Ishikawa (cell line): ENCODE data around the gene TARDBP.

Experiments
- CEBPB ChIP-seq: IDR thresholded peaks from 2 replicates; pipeline ENCODE4 v1.6.1; 2012
- CREB1 ChIP-seq: IDR thresholded peaks from 2 replicates; pipeline ENCODE4 v1.6.1; 2012; ENCODE audit warnings: low read depth
- EGR1 ChIP-seq: IDR thresholded peaks from 2 replicates; pipeline ENCODE4 v1.6.1; 2012
- EP300 ChIP-seq: IDR thresholded peaks from 2 replicates; pipeline ENCODE4 v1.6.1; 2012; ENCODE audit warnings: borderline replicate concordance
- FOXM1 ChIP-seq: IDR thresholded peaks from 2 replicates; pipeline ENCODE4 v1.6.1; 2012; ENCODE audit warnings: low read depth, borderline replicate concordance
- MAX ChIP-seq: IDR thresholded peaks from 2 replicates; pipeline ENCODE4 v1.6.1; 2012
- RAD21 ChIP-seq: IDR thresholded peaks from 2 replicates; pipeline ENCODE4 v1.6.1; 2012; ENCODE audit warnings: low read depth
- TAF1 ChIP-seq: IDR thresholded peaks from 2 replicates; pipeline ENCODE4 v1.6.1; 2012; ENCODE audit warnings: low read depth, mild to moderate bottlenecking
- TCF12 ChIP-seq: IDR thresholded peaks from 2 replicates; pipeline ENCODE4 v1.6.1; 2012; ENCODE audit warnings: low read depth
- TEAD4 ChIP-seq: IDR thresholded peaks from 2 replicates; pipeline ENCODE4 v1.6.1; 2012
- USF1 ChIP-seq: IDR thresholded peaks from 2 replicates; pipeline ENCODE4 v1.6.1; 2012
- YY1 ChIP-seq: IDR thresholded peaks from 2 replicates; pipeline ENCODE4 v1.6.1; 2012; ENCODE audit warnings: low read depth
- ZBTB7A ChIP-seq: IDR thresholded peaks from 2 replicates; pipeline ENCODE4 v1.6.1; 2012; ENCODE audit warnings: low read depth
- TF ChIP-seq, protein P1 (sequence below): IDR thresholded peaks from 2 replicates; pipeline ENCODE4 v1.6.1; 2012; ENCODE audit warnings: low read depth, mild to moderate bottlenecking

DNA sequence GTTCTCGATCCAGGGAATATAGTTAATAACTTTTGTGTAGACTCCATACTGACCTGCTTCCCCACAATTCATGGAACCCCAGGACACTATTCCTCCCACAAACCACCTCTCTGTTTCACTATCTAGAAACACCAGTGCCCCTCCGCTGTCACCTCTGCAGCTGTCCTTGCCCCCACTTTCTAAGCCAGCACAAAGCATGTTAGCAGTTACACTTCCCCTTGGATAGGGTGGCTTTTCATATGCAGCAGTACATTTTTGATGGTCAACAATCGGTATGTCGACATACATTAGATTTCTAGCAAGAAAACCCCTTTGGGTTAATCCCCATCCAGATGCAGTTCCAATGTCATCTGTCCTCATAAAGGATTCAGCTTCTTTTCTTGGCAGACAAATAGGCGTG, 14.4 kb downstream of the TARDBP start:
- TF ChIP-seq EP300 (no peak), TEAD4 (no peak), CEBPB (no peak), ZBTB7A (no peak), RAD21 (no peak), TCF12 (no peak), TAF1 (no peak), MAX (no peak), CREB1 (no peak), FOXM1 (no peak), USF1 (no peak), EGR1 (no peak), YY1 (no peak)
- TF ChIP-seq, protein P1, sequence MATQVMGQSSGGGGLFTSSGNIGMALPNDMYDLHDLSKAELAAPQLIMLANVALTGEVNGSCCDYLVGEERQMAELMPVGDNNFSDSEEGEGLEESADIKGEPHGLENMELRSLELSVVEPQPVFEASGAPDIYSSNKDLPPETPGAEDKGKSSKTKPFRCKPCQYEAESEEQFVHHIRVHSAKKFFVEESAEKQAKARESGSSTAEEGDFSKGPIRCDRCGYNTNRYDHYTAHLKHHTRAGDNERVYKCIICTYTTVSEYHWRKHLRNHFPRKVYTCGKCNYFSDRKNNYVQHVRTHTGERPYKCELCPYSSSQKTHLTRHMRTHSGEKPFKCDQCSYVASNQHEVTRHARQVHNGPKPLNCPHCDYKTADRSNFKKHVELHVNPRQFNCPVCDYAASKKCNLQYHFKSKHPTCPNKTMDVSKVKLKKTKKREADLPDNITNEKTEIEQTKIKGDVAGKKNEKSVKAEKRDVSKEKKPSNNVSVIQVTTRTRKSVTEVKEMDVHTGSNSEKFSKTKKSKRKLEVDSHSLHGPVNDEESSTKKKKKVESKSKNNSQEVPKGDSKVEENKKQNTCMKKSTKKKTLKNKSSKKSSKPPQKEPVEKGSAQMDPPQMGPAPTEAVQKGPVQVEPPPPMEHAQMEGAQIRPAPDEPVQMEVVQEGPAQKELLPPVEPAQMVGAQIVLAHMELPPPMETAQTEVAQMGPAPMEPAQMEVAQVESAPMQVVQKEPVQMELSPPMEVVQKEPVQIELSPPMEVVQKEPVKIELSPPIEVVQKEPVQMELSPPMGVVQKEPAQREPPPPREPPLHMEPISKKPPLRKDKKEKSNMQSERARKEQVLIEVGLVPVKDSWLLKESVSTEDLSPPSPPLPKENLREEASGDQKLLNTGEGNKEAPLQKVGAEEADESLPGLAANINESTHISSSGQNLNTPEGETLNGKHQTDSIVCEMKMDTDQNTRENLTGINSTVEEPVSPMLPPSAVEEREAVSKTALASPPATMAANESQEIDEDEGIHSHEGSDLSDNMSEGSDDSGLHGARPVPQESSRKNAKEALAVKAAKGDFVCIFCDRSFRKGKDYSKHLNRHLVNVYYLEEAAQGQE: no peak
